HEK293 (cell line): Measurements from ENCODE around the gene FCMR.

ENCODE experiments used
- CTCF ChIA-PET: fragments of 350-600 bp; formaldehyde crosslinking; extraction: SDS; loops from one replicate; lab custom pipeline; 2021; ENCODE audit warnings: antibody characterized with exemption; lab: Yijun Ruan, JAX
- POLR2A ChIA-PET: fragments of 300-600 bp; formaldehyde crosslinking; extraction: SDS; loops from one replicate; lab custom pipeline; 2020; ENCODE audit warnings: antibody characterized with exemption, inconsistent platforms; lab: Yijun Ruan, JAX
- H3K27ac ChIP-seq: fragments of 200-500 bp; sonication (Bioruptor generic); 2 replicates; pipeline ENCODE4 v1.5.1; 2014; ENCODE audit warnings: low read depth, low read length, control low read depth, inconsistent platforms; ENCODE audit errors: extremely low read depth
- H3K36me3 ChIP-seq, 2 experiments: fragments of 200-500 bp in 1 of 2; sonication (Bioruptor generic) in 1 of 2; 1 replicate in 1 of 2; 2 replicates in 1 of 2; pipeline ENCODE4 v1.5.1; 2014 to 2017; ENCODE audit warnings: inconsistent platforms in 2 of 2, low read length in 2 of 2; ENCODE audit not compliant: control insufficient read depth in 2 of 2, insufficient read depth in 1 of 2
- H3K4me1 ChIP-seq: fragments of 200-500 bp; sonication (Bioruptor generic); 2 replicates; pipeline ENCODE4 v1.5.1; 2014; ENCODE audit warnings: mild to moderate bottlenecking, low read length, inconsistent platforms; ENCODE audit not compliant: control insufficient read depth, insufficient read depth
- H3K4me3 ChIP-seq: 2 replicates; pipeline ENCODE4 v1.5.1; 2011; ENCODE audit warnings: low read depth, mild to moderate bottlenecking, control low read depth, low read length, moderate library complexity
- H3K9me3 ChIP-seq: fragments of 200-500 bp; sonication (Bioruptor generic); 2 replicates; pipeline ENCODE4 v1.5.1; 2014; ENCODE audit warnings: low read depth, low read length, inconsistent platforms; ENCODE audit not compliant: control insufficient read depth, insufficient read depth
- GLI4 ChIP-seq: fragments of 450-650 bp; formaldehyde crosslinking; IDR thresholded peaks from 2 replicates; pipeline ENCODE4 v1.5.1; 2016; ENCODE audit warnings: missing biosample characterization, missing genetic modification characterization
- GLIS1 ChIP-seq: fragments of 450-650 bp; formaldehyde crosslinking; IDR thresholded peaks from 2 replicates; pipeline ENCODE4 v1.5.1; 2016; ENCODE audit warnings: missing biosample characterization, missing genetic modification characterization
- MZF1 ChIP-seq: fragments of 450-650 bp; formaldehyde crosslinking; IDR thresholded peaks from 2 replicates; pipeline ENCODE4 v1.5.1; 2017; ENCODE audit warnings: missing biosample characterization, missing genetic modification characterization, borderline replicate concordance
- RBAK ChIP-seq: fragments of 450-650 bp; formaldehyde crosslinking; IDR thresholded peaks from 2 replicates; pipeline ENCODE4 v1.5.1; 2016; ENCODE audit warnings: missing biosample characterization, missing genetic modification characterization
- YY1 ChIP-seq: fragments of 450-650 bp; formaldehyde crosslinking; IDR thresholded peaks from 2 replicates; pipeline ENCODE4 v1.5.1; 2018; ENCODE audit warnings: missing biosample characterization, missing genetic modification characterization
- ZBTB21 ChIP-seq: fragments of 450-650 bp; formaldehyde crosslinking; IDR thresholded peaks from 2 replicates; pipeline ENCODE4 v1.5.1; 2017; ENCODE audit warnings: missing biosample characterization, missing genetic modification characterization
- ZNF16 ChIP-seq: fragments of 450-650 bp; formaldehyde crosslinking; IDR thresholded peaks from 2 replicates; pipeline ENCODE4 v1.5.1; 2016; ENCODE audit warnings: low read depth, missing biosample characterization, missing genetic modification characterization
- ZNF223 ChIP-seq: fragments of 450-650 bp; formaldehyde crosslinking; IDR thresholded peaks from 2 replicates; pipeline ENCODE4 v1.5.1; 2016; ENCODE audit warnings: missing biosample characterization, missing genetic modification characterization
- ZNF23 ChIP-seq: fragments of 450-650 bp; formaldehyde crosslinking; IDR thresholded peaks from 2 replicates; pipeline ENCODE4 v1.5.1; 2016; ENCODE audit warnings: missing biosample characterization, missing genetic modification characterization, borderline replicate concordance
- ZNF530 ChIP-seq: fragments of 450-650 bp; formaldehyde crosslinking; IDR thresholded peaks from 2 replicates; pipeline ENCODE4 v1.5.1; 2016; ENCODE audit warnings: low read depth, missing biosample characterization, missing genetic modification characterization
- ZNF707 ChIP-seq: fragments of 450-650 bp; formaldehyde crosslinking; IDR thresholded peaks from 2 replicates; pipeline ENCODE4 v1.5.1; 2016; ENCODE audit warnings: missing biosample characterization, missing genetic modification characterization
- TF ChIP-seq, protein P1 (sequence below): fragments of 450-650 bp; formaldehyde crosslinking; IDR thresholded peaks from 2 replicates; pipeline ENCODE4 v1.5.1; 2016; ENCODE audit warnings: missing biosample characterization, missing genetic modification characterization
- TF ChIP-seq, protein P2 (sequence below): fragments of 450-650 bp; formaldehyde crosslinking; IDR thresholded peaks from 2 replicates; pipeline ENCODE4 v1.5.1; 2016; ENCODE audit warnings: missing biosample characterization, missing genetic modification characterization
- TF ChIP-seq, protein P3 (sequence below): fragments of 450-650 bp; formaldehyde crosslinking; IDR thresholded peaks from 2 replicates; pipeline ENCODE4 v1.5.1; 2017; ENCODE audit warnings: missing biosample characterization, missing genetic modification characterization

The FCMR gene

DNA sequence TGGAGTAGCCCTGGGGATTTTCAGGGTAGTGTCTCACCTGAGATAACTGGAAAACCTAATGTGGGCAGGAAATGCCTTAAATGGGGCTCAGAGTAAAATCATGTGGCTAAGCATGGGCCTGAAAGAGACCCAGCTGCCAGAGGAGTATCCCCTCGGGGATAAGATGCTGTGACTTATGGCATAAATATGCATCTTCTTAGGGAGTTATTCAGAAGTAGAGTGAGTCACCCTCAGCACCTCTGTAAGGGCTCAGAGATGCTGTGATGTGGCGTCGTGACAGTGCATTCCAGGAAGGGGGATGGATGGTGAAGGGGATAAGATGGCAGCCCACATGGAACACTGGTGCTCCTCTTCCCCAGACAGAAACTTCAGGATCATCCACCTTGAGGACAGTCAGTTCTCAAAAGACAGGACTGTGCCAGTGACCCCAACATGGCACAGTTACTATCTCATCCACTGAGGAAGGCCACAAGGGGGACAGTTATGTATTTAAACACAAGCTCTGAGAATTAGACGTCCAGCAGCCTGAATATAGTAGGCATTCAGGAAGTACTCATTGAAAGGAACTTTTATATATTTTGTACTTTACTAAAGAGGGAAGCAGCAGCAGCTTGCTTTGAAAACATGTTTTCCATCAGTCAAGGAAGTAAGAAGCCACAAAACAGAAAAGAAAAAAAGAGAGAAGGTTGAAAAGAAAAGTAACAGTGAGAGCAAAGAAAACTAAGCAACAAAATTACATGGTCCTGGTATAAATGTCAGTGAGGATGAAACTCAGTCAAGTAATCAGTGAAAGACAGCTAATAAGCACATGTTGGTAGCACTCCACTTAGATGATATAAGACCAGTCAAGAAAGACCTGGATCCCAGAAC lies 16.2 kb downstream of the FCMR start:
- TF ChIP-seq ZNF16 (tag by site-specific recombination) (no peak), ZBTB21 (tag by site-specific recombination) (no peak)
- TF ChIP-seq, protein P1, sequence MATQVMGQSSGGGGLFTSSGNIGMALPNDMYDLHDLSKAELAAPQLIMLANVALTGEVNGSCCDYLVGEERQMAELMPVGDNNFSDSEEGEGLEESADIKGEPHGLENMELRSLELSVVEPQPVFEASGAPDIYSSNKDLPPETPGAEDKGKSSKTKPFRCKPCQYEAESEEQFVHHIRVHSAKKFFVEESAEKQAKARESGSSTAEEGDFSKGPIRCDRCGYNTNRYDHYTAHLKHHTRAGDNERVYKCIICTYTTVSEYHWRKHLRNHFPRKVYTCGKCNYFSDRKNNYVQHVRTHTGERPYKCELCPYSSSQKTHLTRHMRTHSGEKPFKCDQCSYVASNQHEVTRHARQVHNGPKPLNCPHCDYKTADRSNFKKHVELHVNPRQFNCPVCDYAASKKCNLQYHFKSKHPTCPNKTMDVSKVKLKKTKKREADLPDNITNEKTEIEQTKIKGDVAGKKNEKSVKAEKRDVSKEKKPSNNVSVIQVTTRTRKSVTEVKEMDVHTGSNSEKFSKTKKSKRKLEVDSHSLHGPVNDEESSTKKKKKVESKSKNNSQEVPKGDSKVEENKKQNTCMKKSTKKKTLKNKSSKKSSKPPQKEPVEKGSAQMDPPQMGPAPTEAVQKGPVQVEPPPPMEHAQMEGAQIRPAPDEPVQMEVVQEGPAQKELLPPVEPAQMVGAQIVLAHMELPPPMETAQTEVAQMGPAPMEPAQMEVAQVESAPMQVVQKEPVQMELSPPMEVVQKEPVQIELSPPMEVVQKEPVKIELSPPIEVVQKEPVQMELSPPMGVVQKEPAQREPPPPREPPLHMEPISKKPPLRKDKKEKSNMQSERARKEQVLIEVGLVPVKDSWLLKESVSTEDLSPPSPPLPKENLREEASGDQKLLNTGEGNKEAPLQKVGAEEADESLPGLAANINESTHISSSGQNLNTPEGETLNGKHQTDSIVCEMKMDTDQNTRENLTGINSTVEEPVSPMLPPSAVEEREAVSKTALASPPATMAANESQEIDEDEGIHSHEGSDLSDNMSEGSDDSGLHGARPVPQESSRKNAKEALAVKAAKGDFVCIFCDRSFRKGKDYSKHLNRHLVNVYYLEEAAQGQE (tag by site-specific recombination) = no peak

DNA sequence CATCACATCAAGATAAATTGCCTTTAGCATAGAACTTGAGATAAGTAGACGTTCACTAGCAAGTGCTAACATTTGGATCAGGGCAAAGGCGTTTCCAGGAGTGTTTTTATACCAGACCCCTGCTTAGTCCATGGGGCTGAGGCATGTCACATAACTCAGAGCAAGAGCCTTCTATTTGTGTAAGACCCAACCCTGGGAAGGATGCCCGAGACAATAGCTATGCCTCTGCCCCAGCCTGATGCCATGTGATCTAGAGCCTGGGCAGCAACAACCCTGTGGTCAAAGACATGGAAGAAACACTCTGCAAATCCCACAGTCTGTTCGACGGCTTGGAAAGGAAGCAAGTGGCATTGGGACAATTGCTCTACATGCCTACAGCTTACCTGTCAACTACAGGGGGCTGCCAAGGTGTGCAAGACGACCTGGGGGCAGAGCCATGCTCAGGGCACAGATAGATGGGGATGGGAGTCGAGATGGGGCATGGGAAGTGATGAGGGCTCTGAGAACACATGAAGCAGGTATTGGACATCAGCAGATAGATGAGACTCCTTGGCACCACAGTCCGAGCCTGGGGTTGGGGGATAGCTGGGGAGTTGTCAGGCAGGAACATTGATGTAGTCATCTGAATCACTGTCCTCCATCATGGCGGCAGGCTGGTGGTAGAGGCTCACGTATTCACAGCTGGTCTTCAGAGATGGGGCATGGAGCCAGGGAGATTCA lies 17.2 kb downstream of the FCMR start:
- Histone ChIP-seq H3K36me3 (no peaks in the 10 kb centered on the region), H3K9me3 (no peaks in the 10 kb centered on the region), H3K4me1 (no peaks in the 10 kb centered on the region), H3K27ac (no peak overlapping the region), H3K4me3 (no peak overlapping the region)
- CTCF ChIA-PET = interaction anchor here (1.0 to 2.8 kb wide), 4 partner anchors 40 to 399 kb away, joined by 3 to 13 read pairs (median 4); partner anchors contain the start of gene IL20
- TF ChIP-seq ZNF530 = no peak
- no peak for TF ChIP-seq GLI4 (tag by site-specific recombination)
- TF ChIP-seq ZNF223 (tag by site-specific recombination) = no peak
- TF ChIP-seq, protein P2, sequence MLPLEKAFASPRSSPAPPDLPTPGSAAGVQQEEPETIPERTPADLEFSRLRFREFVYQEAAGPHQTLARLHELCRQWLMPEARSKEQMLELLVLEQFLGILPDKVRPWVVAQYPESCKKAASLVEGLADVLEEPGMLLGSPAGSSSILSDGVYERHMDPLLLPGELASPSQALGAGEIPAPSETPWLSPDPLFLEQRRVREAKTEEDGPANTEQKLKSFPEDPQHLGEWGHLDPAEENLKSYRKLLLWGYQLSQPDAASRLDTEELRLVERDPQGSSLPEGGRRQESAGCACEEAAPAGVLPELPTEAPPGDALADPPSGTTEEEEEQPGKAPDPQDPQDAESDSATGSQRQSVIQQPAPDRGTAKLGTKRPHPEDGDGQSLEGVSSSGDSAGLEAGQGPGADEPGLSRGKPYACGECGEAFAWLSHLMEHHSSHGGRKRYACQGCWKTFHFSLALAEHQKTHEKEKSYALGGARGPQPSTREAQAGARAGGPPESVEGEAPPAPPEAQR = no peak
- no peak for TF ChIP-seq GLIS1 (tag by site-specific recombination)
- no peak for TF ChIP-seq MZF1 (tag by site-specific recombination)
- no peak for TF ChIP-seq ZNF707
- TF ChIP-seq, protein P3, sequence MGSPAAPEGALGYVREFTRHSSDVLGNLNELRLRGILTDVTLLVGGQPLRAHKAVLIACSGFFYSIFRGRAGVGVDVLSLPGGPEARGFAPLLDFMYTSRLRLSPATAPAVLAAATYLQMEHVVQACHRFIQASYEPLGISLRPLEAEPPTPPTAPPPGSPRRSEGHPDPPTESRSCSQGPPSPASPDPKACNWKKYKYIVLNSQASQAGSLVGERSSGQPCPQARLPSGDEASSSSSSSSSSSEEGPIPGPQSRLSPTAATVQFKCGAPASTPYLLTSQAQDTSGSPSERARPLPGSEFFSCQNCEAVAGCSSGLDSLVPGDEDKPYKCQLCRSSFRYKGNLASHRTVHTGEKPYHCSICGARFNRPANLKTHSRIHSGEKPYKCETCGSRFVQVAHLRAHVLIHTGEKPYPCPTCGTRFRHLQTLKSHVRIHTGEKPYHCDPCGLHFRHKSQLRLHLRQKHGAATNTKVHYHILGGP (tag by site-specific recombination) = no peak
- no peak for TF ChIP-seq RBAK (tag by site-specific recombination)
- TF ChIP-seq YY1 = no peak
- TF ChIP-seq ZNF23 (tag by site-specific recombination) = no peak
- POLR2A ChIA-PET = no interaction called here

More for the DNA sequence above, 16.2 kb downstream of the FCMR start:
- H3K36me3 ChIP-seq = no peaks in the 10 kb centered on the region
- CTCF ChIA-PET = interaction anchor here (0.7 to 2.8 kb wide), 6 partner anchors 10 to 400 kb away, joined by 3 to 13 read pairs (median 4); partner anchors contain the start of gene IL20
- no peak overlapping the region for H3K27ac ChIP-seq
- no peak overlapping the region for H3K4me3 ChIP-seq
- H3K4me1 ChIP-seq = no peaks in the 10 kb centered on the region
- no peaks in the 10 kb centered on the region for H3K9me3 ChIP-seq
- POLR2A ChIA-PET = no interaction called here
